Immature natural killer cell (primary cell): ENCODE measurements around the gene ABCC11. TPM values are rescaled to one million over a fixed set of nuclear protein-coding genes. Genes with fewer than 3 reads are reported as not detected.
"Not testable (repeated sequence)": the region's sequence is repeated elsewhere in the genome, so short reads cannot be mapped to it uniquely, and the experiment has no call there.

Experiments
- DNase-seq, 3 donors: peaks; one replicate each; pipeline ENCODE4 v3.0.0; 2022; ENCODE audit warnings: mixed read lengths in 1 of 3
- H3K27ac Mint-ChIP-seq, 6 donors: one replicate each; pipeline ENCODE4 v1.8.0; 2020; ENCODE audit warnings: mixed read lengths in 6 of 6, mild to moderate bottlenecking in 5 of 6, inconsistent platforms in 4 of 6, moderate library complexity in 3 of 6
- H3K27me3 Mint-ChIP-seq, 3 donors: one replicate each; pipeline ENCODE4 v1.8.0; 2020 to 2021; ENCODE audit warnings: low read depth in 3 of 3, mild to moderate bottlenecking in 3 of 3, mixed read lengths in 3 of 3, moderate library complexity in 3 of 3, inconsistent platforms in 1 of 3
- H3K36me3 Mint-ChIP-seq, 3 donors: one replicate each; pipeline ENCODE4 v1.8.0; 2020; ENCODE audit warnings: mixed read lengths in 3 of 3, inconsistent platforms in 2 of 3, mild to moderate bottlenecking in 2 of 3
- H3K4me1 Mint-ChIP-seq, 2 donors: one replicate each; pipeline ENCODE4 v1.8.0; 2020; ENCODE audit warnings: inconsistent platforms in 2 of 2, mild to moderate bottlenecking in 2 of 2, mixed read lengths in 2 of 2, moderate library complexity in 1 of 2
- H3K4me3 Mint-ChIP-seq, 5 donors: one replicate each; pipeline ENCODE4 v1.8.0; 2020; ENCODE audit warnings: mild to moderate bottlenecking in 5 of 5, mixed read lengths in 5 of 5, inconsistent platforms in 3 of 5, moderate library complexity in 3 of 5
- H3K9me3 Mint-ChIP-seq, 6 donors: one replicate each; pipeline ENCODE4 v1.8.0; 2020; ENCODE audit warnings: mild to moderate bottlenecking in 6 of 6, mixed read lengths in 6 of 6, inconsistent platforms in 4 of 6, moderate library complexity in 3 of 6
- polyA plus RNA-seq, 3 donors: library from polyadenylated mRNA; unstranded; fragments of 300-500 nt; fragmentation: Illumina TruSeq; gene quantifications; one replicate each; pipeline ENCODE4 v1.2.3, GENCODE V29; 2021

ABCC11 gene
- polyA plus RNA-seq, 3 donors from 2014 or later = 0.07 TPM; not detected in 2

GRCh38 chr16:48274476-48274875, 27.1 kb upstream of the ABCC11 start:
- H3K4me3 Mint-ChIP-seq = no peak overlapping the region
- peaks cover 0 to 2% (median 0%) of the 10 kb centered on the region in 3 donors for H3K27me3 Mint-ChIP-seq
- H3K9me3 Mint-ChIP-seq = no peaks in the 10 kb centered on the region
- H3K27ac Mint-ChIP-seq = no peak overlapping the region
- no peaks in the 10 kb centered on the region for H3K4me1 Mint-ChIP-seq
- H3K36me3 Mint-ChIP-seq = peaks cover 15 to 50% (median 24%) of the 10 kb centered on the region in 3 donors
- DNase-seq = no peak

GRCh38 chr16:48272837-48273421, 25.6 kb upstream of the ABCC11 start:
- peaks cover 0 to 2% (median 0%) of the 10 kb centered on the region in 3 donors for H3K27me3 Mint-ChIP-seq
- H3K36me3 Mint-ChIP-seq = peaks cover 5 to 44% (median 17%) of the 10 kb centered on the region in 3 donors
- no peaks in the 10 kb centered on the region for H3K9me3 Mint-ChIP-seq
- no peak overlapping the region for H3K4me3 Mint-ChIP-seq
- no peak for DNase-seq
- no peaks in the 10 kb centered on the region for H3K4me1 Mint-ChIP-seq
- H3K27ac Mint-ChIP-seq = no peak overlapping the region

GRCh38 chr16:48271728-48272127, 24.4 kb upstream of the ABCC11 start:
- Mint-ChIP-seq H3K27ac (no peak overlapping the region), H3K9me3 (no peaks in the 10 kb centered on the region), H3K4me1 (no peaks in the 10 kb centered on the region), H3K36me3 (peaks cover 3 to 37% (median 9%) of the 10 kb centered on the region in 3 donors), H3K27me3 (peaks cover 0 to 2% (median 0%) of the 10 kb centered on the region in 3 donors), H3K4me3 (no peak overlapping the region)
- DNase-seq = no peak

- H3K4me1 Mint-ChIP-seq = no peaks in the 10 kb centered on the region
- H3K27ac Mint-ChIP-seq = peak overlapping the region in 1 of 6 donors; percentile 56
- H3K4me3 Mint-ChIP-seq = no peak overlapping the region
- DNase-seq = no peak
- H3K36me3 Mint-ChIP-seq = peaks cover 13 to 40% (median 18%) of the 10 kb centered on the region in 3 donors
- no peaks in the 10 kb centered on the region for H3K27me3 Mint-ChIP-seq
- no peaks in the 10 kb centered on the region for H3K9me3 Mint-ChIP-seq
Measured at GRCh38 chr16:48269011-48269410, 21.7 kb upstream of the ABCC11 start.

GRCh38 chr16:48262631-48263030, 15.3 kb upstream of the ABCC11 start:
- H3K27ac Mint-ChIP-seq = no peak overlapping the region
- H3K27me3 Mint-ChIP-seq = no peaks in the 10 kb centered on the region
- H3K4me1 Mint-ChIP-seq = no peaks in the 10 kb centered on the region
- H3K4me3 Mint-ChIP-seq = no peak overlapping the region
- peaks cover 0 to 2% (median 0%) of the 10 kb centered on the region in 6 donors for H3K9me3 Mint-ChIP-seq
- H3K36me3 Mint-ChIP-seq = peaks cover 31 to 65% (median 50%) of the 10 kb centered on the region in 3 donors
- DNase-seq = no peak

GRCh38 chr16:48261569-48261968, 14.2 kb upstream of the ABCC11 start:
- Mint-ChIP-seq H3K4me3 (no peak overlapping the region), H3K4me1 (peaks cover 0 to under 1% of the 10 kb centered on the region in 2 donors), H3K27ac (no peak overlapping the region), H3K36me3 (peaks cover 33 to 64% (median 49%) of the 10 kb centered on the region in 3 donors), H3K9me3 (peaks cover 0 to 2% (median 0%) of the 10 kb centered on the region in 6 donors), H3K27me3 (no peaks in the 10 kb centered on the region)
- no peak for DNase-seq

GRCh38 chr16:48256579-48257177, 9.3 kb upstream of the ABCC11 start:
- H3K9me3 Mint-ChIP-seq = no peaks in the 10 kb centered on the region
- no peak for DNase-seq
- H3K36me3 Mint-ChIP-seq = peaks cover 10 to 54% (median 23%) of the 10 kb centered on the region in 3 donors
- H3K27me3 Mint-ChIP-seq = no peaks in the 10 kb centered on the region
- H3K27ac Mint-ChIP-seq = no peak overlapping the region
- H3K4me1 Mint-ChIP-seq = peaks cover 2 to 22% of the 10 kb centered on the region in 2 donors
- H3K4me3 Mint-ChIP-seq = no peak overlapping the region

GRCh38 chr16:48252013-48252412, 4.7 kb upstream of the ABCC11 start:
- Mint-ChIP-seq H3K4me3 (no peak overlapping the region), H3K9me3 (no peaks in the 10 kb centered on the region), H3K4me1 (peaks cover 20 to 58% of the 10 kb centered on the region in 2 donors), H3K27me3 (no peaks in the 10 kb centered on the region), H3K27ac (no peak overlapping the region), H3K36me3 (peaks cover 3 to 22% (median 10%) of the 10 kb centered on the region in 3 donors)
- no peak for DNase-seq

GRCh38 chr16:48250520-48251278, 3.4 kb upstream of the ABCC11 start:
- Mint-ChIP-seq H3K4me1 (peaks cover 31 to 62% of the 10 kb centered on the region in 2 donors), H3K36me3 (peaks cover 3 to 15% (median 6%) of the 10 kb centered on the region in 3 donors), H3K27me3 (no peaks in the 10 kb centered on the region), H3K4me3 (no peak overlapping the region), H3K9me3 (no peaks in the 10 kb centered on the region), H3K27ac (peak overlapping the region in 1 of 6 donors; percentile 12)
- DNase-seq = no peak

- peaks cover 2 to 8% (median 5%) of the 10 kb centered on the region in 3 donors for H3K27me3 Mint-ChIP-seq
- H3K9me3 Mint-ChIP-seq = peaks cover 0 to 1% (median 0%) of the 10 kb centered on the region in 6 donors
- H3K4me1 Mint-ChIP-seq = peaks cover 42 to 62% of the 10 kb centered on the region in 2 donors
- DNase-seq = no peak
- H3K27ac Mint-ChIP-seq = peak overlapping the region in 4 of 6 donors; percentile 31 to 93 (median 64)
- no peaks in the 10 kb centered on the region for H3K36me3 Mint-ChIP-seq
- peak overlapping the region; percentile 25 to 96 (median 88) for H3K4me3 Mint-ChIP-seq
Measured at GRCh38 chr16:48246066-48246465, 1.3 kb downstream of the ABCC11 start.

GRCh38 chr16:48244863-48245195, 2.5 kb downstream of the ABCC11 start:
- Mint-ChIP-seq H3K27ac (peak overlapping the region; percentile 90 to 96 (median 93)), H3K36me3 (no peaks in the 10 kb centered on the region), H3K27me3 (peaks cover 2 to 8% (median 5%) of the 10 kb centered on the region in 3 donors), H3K4me3 (peak overlapping the region; percentile 88 to 96 (median 91)), H3K4me1 (peaks cover 37 to 54% of the 10 kb centered on the region in 2 donors), H3K9me3 (peaks cover 0 to 1% (median 0%) of the 10 kb centered on the region in 6 donors)
- DNase-seq = no peak

- Mint-ChIP-seq H3K27me3 (peaks cover 2 to 8% (median 5%) of the 10 kb centered on the region in 3 donors), H3K4me3 (peak within 1 kb of the TSS; percentile 88 to 96 (median 91)), H3K9me3 (peaks cover 0 to 1% (median 0%) of the 10 kb centered on the region in 6 donors), H3K4me1 (peaks cover 37 to 51% of the 10 kb centered on the region in 2 donors), H3K36me3 (no peaks in the 10 kb centered on the region), H3K27ac (peak within 1 kb of the TSS; percentile 91 to 96 (median 93))
- peak; percentile 91 to 93 (median 92) for DNase-seq
Measured at GRCh38 chr16:48244080-48244862, 3.1 kb downstream of the ABCC11 start, which contains the start of gene LONP2. TSS of gene LONP2 (plus strand) at chr16:48244300. CDS start at chr16:48244389, 89 bp downstream.

GRCh38 chr16:48240147-48240546, 7.2 kb downstream of the ABCC11 start:
- not testable (repeated sequence) for H3K4me3 Mint-ChIP-seq, H3K9me3 Mint-ChIP-seq, DNase-seq, H3K27ac Mint-ChIP-seq, H3K27me3 Mint-ChIP-seq, H3K36me3 Mint-ChIP-seq
- peaks cover 11 to 13% of the 10 kb centered on the region in 2 donors for H3K4me1 Mint-ChIP-seq
